K562 (cell line): Measurements from ENCODE around the gene MBNL1. TPM values are rescaled to one million over a fixed set of nuclear protein-coding genes. Genes with fewer than 3 reads are reported as not detected.

Experiments
- ARID3A ChIP-seq: IDR thresholded peaks from 2 replicates; pipeline ENCODE4 v1.6.1; 2012; ENCODE audit warnings: low read depth, low read length, improper control_type of control experiment, borderline replicate concordance
- CC2D1A ChIP-seq: fragments of 450-650 bp; IDR thresholded peaks from 2 replicates; pipeline ENCODE4 v1.6.1; 2017; ENCODE audit warnings: mild to moderate bottlenecking
- GATA2 ChIP-seq: sonication (generic); formaldehyde crosslinking; IDR thresholded peaks from 2 replicates; pipeline ENCODE4 v1.4.0; 2020; ENCODE audit warnings: mild to moderate bottlenecking, missing genetic modification reagents
- HDAC6 ChIP-seq: IDR thresholded peaks from 2 replicates; pipeline ENCODE4 v1.6.1; 2012; ENCODE audit warnings: low read depth, mild to moderate bottlenecking, control low read depth, inconsistent platforms, low read length, moderate library complexity
- HMBOX1 ChIP-seq: sonication (generic); IDR thresholded peaks from 2 replicates; pipeline ENCODE4 v1.6.1; 2016
- KDM1A ChIP-seq, 2 experiments: fragments of 450-650 bp; IDR thresholded peaks; 2 replicates each; pipeline ENCODE4 v1.6.1; 2016; ENCODE audit warnings: mild to moderate bottlenecking in 2 of 2
- KLF6 ChIP-seq: fragments of 250-450 bp; sonication (Bioruptor Pico); IDR thresholded peaks from 2 replicates; pipeline ENCODE4 v1.4.0; 2020; ENCODE audit warnings: mild to moderate bottlenecking, moderate library complexity, borderline replicate concordance
- MAZ ChIP-seq, 2 experiments: fragments of 450-650 bp in 1 of 2; sonication (generic) in 1 of 2; formaldehyde crosslinking; IDR thresholded peaks in 1 of 2; conservative IDR thresholded peaks in 1 of 2; 2 replicates each; pipeline versions ENCODE4 v1.4.0 to v1.5.0; 2020; ENCODE audit warnings: mild to moderate bottlenecking in 1 of 2, missing genetic modification reagents in 1 of 2
- MECOM ChIP-seq: fragments of 250-450 bp; sonication (Bioruptor Pico); IDR thresholded peaks from 2 replicates; pipeline ENCODE4 v1.8.0; 2022; ENCODE audit warnings: inconsistent platforms
- NCOA2 ChIP-seq, 2 experiments: fragments of 450-650 bp; IDR thresholded peaks; 2 replicates each; pipeline ENCODE4 v1.6.1; 2018; ENCODE audit warnings: mild to moderate bottlenecking in 2 of 2, moderate library complexity in 1 of 2; ENCODE audit not compliant: partially characterized antibody in 2 of 2
- NONO ChIP-seq, 2 experiments: fragments of 200-400 bp in 1 of 2; fragments of 450-650 bp in 1 of 2; formaldehyde crosslinking in 1 of 2; IDR thresholded peaks; 2 replicates each; pipeline ENCODE4 v1.6.1; 2017; ENCODE audit warnings: low read depth in 2 of 2, mild to moderate bottlenecking in 2 of 2, moderate library complexity in 2 of 2, low read length in 1 of 2
- PBX2 ChIP-seq, 2 experiments: IDR thresholded peaks in 1 of 2; conservative IDR thresholded peaks in 1 of 2; 2 replicates each; pipeline ENCODE4 v1.6.1; 2016; ENCODE audit warnings: low read depth in 2 of 2, mild to moderate bottlenecking in 1 of 2, missing compliant biosample characterization in 1 of 2, missing genetic modification characterization in 1 of 2, moderate library complexity in 1 of 2
- POLR2A ChIP-seq: fragments of 450-650 bp; conservative IDR thresholded peaks from 2 replicates; pipeline ENCODE4 v1.6.1; 2016
- RNF2 ChIP-seq: sonication (generic); IDR thresholded peaks from 2 replicates; pipeline ENCODE4 v1.6.1; 2016
- SMARCA4 ChIP-seq: fragments of 450-650 bp; IDR thresholded peaks from 2 replicates; pipeline ENCODE4 v1.6.1; 2016
- SOX6 ChIP-seq: fragments of 450-650 bp; IDR thresholded peaks from 2 replicates; pipeline ENCODE4 v1.6.1; 2014; ENCODE audit warnings: mild to moderate bottlenecking
- SRF ChIP-seq, 2 experiments: fragments of 250-450, 450-650 bp in 1 of 2; sonication (Bioruptor Pico) in 1 of 2; sonication (generic) in 1 of 2; formaldehyde crosslinking; IDR thresholded peaks; 2 replicates each; pipeline versions ENCODE4 v1.5.0 to v1.5.1; 2020 to 2022; ENCODE audit warnings: mild to moderate bottlenecking in 1 of 2, missing genetic modification reagents in 1 of 2
- TAF9B ChIP-seq: fragments of 450-650 bp; IDR thresholded peaks from 2 replicates; pipeline ENCODE4 v1.6.1; 2018; ENCODE audit warnings: mild to moderate bottlenecking; ENCODE audit not compliant: partially characterized antibody
- TAL1 ChIP-seq: fragments of 450-650 bp; IDR thresholded peaks from 2 replicates; pipeline ENCODE4 v1.6.1; 2016; ENCODE audit warnings: mild to moderate bottlenecking
- TCF3 ChIP-seq: sonication (generic); formaldehyde crosslinking; IDR thresholded peaks from 2 replicates; pipeline ENCODE4 v1.4.0; 2020; ENCODE audit warnings: mild to moderate bottlenecking, missing genetic modification reagents
- TEAD4 ChIP-seq, 2 experiments: sonication (generic) in 1 of 2; formaldehyde crosslinking in 1 of 2; IDR thresholded peaks; 2 replicates each; pipeline versions ENCODE4 v1.6.1 to v1.8.0; 2012 to 2022; ENCODE audit warnings: borderline replicate concordance in 1 of 2, inconsistent platforms in 1 of 2, low read length in 1 of 2, mild to moderate bottlenecking in 1 of 2, missing genetic modification reagents in 1 of 2
- TRIM24 ChIP-seq, 2 experiments: fragments of 450-650 bp; IDR thresholded peaks; 2 replicates each; pipeline ENCODE4 v1.6.1; 2016
- USF2 ChIP-seq: sonication (generic); formaldehyde crosslinking; IDR thresholded peaks from 2 replicates; pipeline ENCODE4 v1.5.0; 2020; ENCODE audit warnings: missing genetic modification reagents
- XRCC3 ChIP-seq: fragments of 450-650 bp; IDR thresholded peaks from 2 replicates; pipeline ENCODE4 v1.6.1; 2017; ENCODE audit warnings: mild to moderate bottlenecking, moderate library complexity
- ZSCAN29 ChIP-seq: fragments of 450-650 bp; IDR thresholded peaks from 2 replicates; pipeline ENCODE4 v1.6.1; 2017
- polyA plus RNA-seq, 8 experiments: library from polyadenylated mRNA; depleted of rRNA in 4 of 8; stranded (reverse) in 5 of 8; unstranded in 3 of 8; fragments of >200 nt; fragmentation: Nextera tagmentation in 2 of 8; fragmentation: Illumina TruSeq in 1 of 8; extraction: Ambion mirVana in 2 of 8; extraction: Trizol in 1 of 8; gene quantifications; 2 replicates each; pipeline versions ENCODE4 v1.2.1 to v1.2.3, GENCODE V29; 2011 to 2014; ENCODE audit warnings: inconsistent platforms in 1 of 8, missing spikeins in 1 of 8
- total RNA-seq, 7 experiments: library from RNA; depleted of rRNA in 6 of 7; stranded (reverse); fragments of >200 nt in 6 of 7; fragmentation: Illumina TruSeq in 2 of 7; extraction: Trizol in 2 of 7; gene quantifications; 2 replicates each; pipeline versions ENCODE4 v1.2.1 to v1.2.3, GENCODE V29; 2011 to 2021; ENCODE audit warnings: low replicate concordance in 1 of 7

MBNL1 gene
- total and polyA plus RNA-seq, 9 of the 15 experiments (the other 6 are each of a cell fraction or from before 2014, with no cell fraction given) = 70.3 to 243 (median 220) TPM

- TF ChIP-seq HMBOX1 (peak; percentile 93), RNF2 (peak; percentile 75), TAF9B (no peak), CC2D1A (peak; percentile 12), NONO (IDR thresholded peaks at IDR 0.05; ENCODE audit: low read depth in 2 of 2, low read length in 1 of 2) (no peak), TAL1 (peak; percentile 85), SMARCA4 (peak; percentile 88), SOX6 (peak; percentile 78), SRF (CRISPR knock-in tag; IDR thresholded peaks at IDR 0.05) (peak in 1 of 2 experiments; percentile 18; a peak in 1 of 4 replicates), XRCC3 (no peak), GATA2 (CRISPR knock-in tag) (peak; percentile 25; the same call in 1 of the 2 replicates), KDM1A (IDR thresholded peaks at IDR 0.05) (peak; percentile 5 to 56; a peak in 3 of 4 replicates), PBX2 (CRISPR knock-in tag; IDR thresholded peaks at IDR 0.05; ENCODE audit: low read depth) (no peak), PBX2 (tag; conservative IDR thresholded peaks at IDR 0.05; ENCODE audit: low read depth) (peak; percentile 48), KLF6 (CRISPR knock-in tag) (no peak), TRIM24 (IDR thresholded peaks at IDR 0.05) (0 out of 4 replicates have a peak, but pooled peaks of 1 of the 2 experiments have one; percentile 13), MECOM (0 out of 2 replicates have a peak, but pooled peaks have one; percentile 51), POLR2A (no peak), HDAC6 (no peak), MAZ (CRISPR knock-in tag; conservative IDR thresholded peaks at IDR 0.05 in 1 of 2, IDR thresholded peaks at IDR 0.05 in 1 of 2) (peak in 1 of 2 experiments; percentile 34; a peak in 1 of 4 replicates), USF2 (CRISPR knock-in tag) (no peak), TCF3 (CRISPR knock-in tag) (peak; percentile 86), TEAD4 (IDR thresholded peaks at IDR 0.05; ENCODE audit: low read length) (peak; percentile 94), TEAD4 (CRISPR knock-in tag; IDR thresholded peaks at IDR 0.05; ENCODE audit: borderline replicate concordance) (no peak), ARID3A (peak; percentile 93; the same call in 1 of the 2 replicates), NCOA2 (IDR thresholded peaks at IDR 0.05; ENCODE audit: partially characterized antibody in 2 of 2) (peak in 1 of 2 experiments; percentile 51), ZSCAN29 (peak; percentile 33; the same call in 1 of the 2 replicates)
Observed at GRCh38 chr3:152243301-152243711, 25.4 kb upstream of the MBNL1 start (continued).
